H9 (cell line): ENCODE results near the gene AQP3. TPM values are rescaled to one million over a fixed set of nuclear protein-coding genes. Genes with fewer than 3 reads are reported as not detected.

Experiments used
- DNase-seq: peaks from one replicate; pipeline ENCODE4 v3.0.0-alpha.2; 2017
- H2AFZ ChIP-seq: one replicate; pipeline ENCODE4 v1.6.1; 2013; ENCODE audit warnings: mild to moderate bottlenecking, low read length, control low read depth, moderate library complexity
- H2AK5ac ChIP-seq: 2 replicates; pipeline ENCODE4 v1.6.1; 2013; ENCODE audit warnings: low read length, control low read depth, mixed read lengths; ENCODE audit not compliant: insufficient read length
- H2BK120ac ChIP-seq: one replicate; pipeline ENCODE4 v1.6.1; 2013; ENCODE audit warnings: low read depth, mild to moderate bottlenecking, low read length, control low read depth, inconsistent platforms; ENCODE audit not compliant: poor library complexity, severe bottlenecking
- H2BK12ac ChIP-seq: 2 replicates; pipeline ENCODE4 v1.6.1; 2013; ENCODE audit warnings: low read length, control low read depth, mixed read lengths, low read depth; ENCODE audit not compliant: insufficient read length
- H2BK15ac ChIP-seq: 2 replicates; pipeline ENCODE4 v1.6.1; 2013; ENCODE audit warnings: low read depth, low read length, control low read depth
- H2BK20ac ChIP-seq: one replicate; pipeline ENCODE4 v1.6.1; 2013; ENCODE audit warnings: low read depth, mild to moderate bottlenecking, low read length, control low read depth, inconsistent platforms; ENCODE audit not compliant: poor library complexity, severe bottlenecking
- H2BK5ac ChIP-seq: 2 replicates; pipeline ENCODE4 v1.6.1; 2013; ENCODE audit warnings: low read length, control low read depth, mixed read lengths; ENCODE audit not compliant: insufficient read length
- H3K14ac ChIP-seq: 2 replicates; pipeline ENCODE4 v1.6.1; 2013; ENCODE audit warnings: low read length, control low read depth; ENCODE audit not compliant: insufficient read depth
- H3K18ac ChIP-seq: 2 replicates; pipeline ENCODE4 v1.6.1; 2013; ENCODE audit warnings: low read depth, mild to moderate bottlenecking, mixed read lengths, low read length, control low read depth; ENCODE audit not compliant: insufficient read length
- H3K23ac ChIP-seq: 2 replicates; pipeline ENCODE4 v1.6.1; 2013; ENCODE audit warnings: low read length, control low read depth, mixed read lengths, low read depth; ENCODE audit not compliant: insufficient read length
- H3K23me2 ChIP-seq: 2 replicates; pipeline ENCODE4 v1.6.1; 2013; ENCODE audit warnings: low read depth, mild to moderate bottlenecking, mixed read lengths, low read length, control low read depth; ENCODE audit not compliant: insufficient read length, poor library complexity, severe bottlenecking
- H3K27ac ChIP-seq: 2 replicates; pipeline ENCODE4 v1.5.1; 2013; ENCODE audit warnings: low read length, control low read depth, mixed read lengths, low read depth; ENCODE audit not compliant: insufficient read length
- H3K27me3 ChIP-seq: 2 replicates; pipeline ENCODE4 v1.6.1; 2013; ENCODE audit warnings: low read length, control low read depth, inconsistent platforms; ENCODE audit not compliant: insufficient read depth
- H3K4ac ChIP-seq: 2 replicates; pipeline ENCODE4 v1.6.1; 2013; ENCODE audit warnings: low read depth, mild to moderate bottlenecking, control low read depth, inconsistent platforms, low read length, moderate library complexity
- H3K4me1 ChIP-seq: 2 replicates; pipeline ENCODE4 v1.6.1; 2013; ENCODE audit warnings: low read length, control low read depth, inconsistent platforms; ENCODE audit not compliant: insufficient read depth
- H3K4me2 ChIP-seq: 2 replicates; pipeline ENCODE4 v1.6.1; 2013; ENCODE audit warnings: low read length, control low read depth, mixed read lengths; ENCODE audit not compliant: insufficient read length, insufficient read depth
- H3K56ac ChIP-seq: 2 replicates; pipeline ENCODE4 v1.6.1; 2013; ENCODE audit warnings: low read depth, mild to moderate bottlenecking, mixed read lengths, low read length, control low read depth; ENCODE audit not compliant: insufficient read length
- H3K79me1 ChIP-seq: 2 replicates; pipeline ENCODE4 v1.6.1; 2013; ENCODE audit warnings: low read depth, mild to moderate bottlenecking, moderate library complexity, low read length, control low read depth, inconsistent platforms; ENCODE audit not compliant: insufficient read depth, poor library complexity, severe bottlenecking
- H3K79me2 ChIP-seq: 2 replicates; pipeline ENCODE4 v1.6.1; 2013; ENCODE audit warnings: low read length, control low read depth, inconsistent platforms; ENCODE audit not compliant: insufficient read depth
- H3K9ac ChIP-seq: 2 replicates; pipeline ENCODE4 v1.6.1; 2013; ENCODE audit warnings: low read length, control low read depth, mixed read lengths; ENCODE audit not compliant: insufficient read length; ENCODE audit errors: extremely low read depth
- H3K9me3 ChIP-seq: one replicate; pipeline ENCODE4 v1.6.1; 2013; ENCODE audit warnings: low read depth, low read length, inconsistent platforms; ENCODE audit not compliant: control insufficient read depth
- H3T11ph ChIP-seq: one replicate; pipeline ENCODE4 v1.6.1; 2013; ENCODE audit warnings: mild to moderate bottlenecking, low read length, control low read depth, inconsistent platforms
- H4K20me1 ChIP-seq: one replicate; pipeline ENCODE4 v1.6.1; 2013; ENCODE audit not compliant: control insufficient read depth, insufficient read length, insufficient read depth
- H4K5ac ChIP-seq: 2 replicates; pipeline ENCODE4 v1.6.1; 2013; ENCODE audit warnings: low read depth, mild to moderate bottlenecking, mixed read lengths, low read length, control low read depth; ENCODE audit not compliant: insufficient read length
- H4K8ac ChIP-seq: replicated peaks from 2 replicates; pipeline ENCODE4 v1.6.1; 2013; ENCODE audit warnings: low read length, control low read depth, mixed read lengths, low read depth; ENCODE audit not compliant: insufficient read length
- H4K91ac ChIP-seq: 2 replicates; pipeline ENCODE4 v1.6.1; 2013; ENCODE audit warnings: low read depth, mild to moderate bottlenecking, moderate library complexity, mixed read lengths, low read length, control low read depth; ENCODE audit not compliant: insufficient read length
- H3K27ac Mint-ChIP-seq, 3 experiments: 2 replicates in 2 of 3; 3 replicates in 1 of 3; pipeline ENCODE4 v1.8.0; 2020 to 2021; ENCODE audit warnings: mixed read lengths in 3 of 3, mild to moderate bottlenecking in 1 of 3, moderate library complexity in 1 of 3
- H3K27me3 Mint-ChIP-seq: 2 replicates; pipeline ENCODE4 v1.8.0; 2021; ENCODE audit warnings: low read depth, mild to moderate bottlenecking, moderate library complexity, mixed read lengths
- H3K36me3 Mint-ChIP-seq, 3 experiments: 2 replicates in 2 of 3; 3 replicates in 1 of 3; pipeline ENCODE4 v1.8.0; 2020 to 2021; ENCODE audit warnings: low read depth in 3 of 3, mixed read lengths in 3 of 3; ENCODE audit not compliant: insufficient read depth in 1 of 3
- H3K4me1 Mint-ChIP-seq, 2 experiments: 2 replicates each; pipeline ENCODE4 v1.8.0; 2020; ENCODE audit warnings: mixed read lengths in 2 of 2
- H3K4me3 Mint-ChIP-seq, 2 experiments: 2 replicates in 1 of 2; 3 replicates in 1 of 2; pipeline ENCODE4 v1.8.0; 2020 to 2021; ENCODE audit warnings: mild to moderate bottlenecking in 2 of 2, mixed read lengths in 2 of 2, moderate library complexity in 1 of 2
- H3K9me3 Mint-ChIP-seq, 2 experiments: 2 replicates in 1 of 2; 3 replicates in 1 of 2; pipeline ENCODE4 v1.8.0; 2020; ENCODE audit warnings: mild to moderate bottlenecking in 2 of 2, mixed read lengths in 2 of 2, moderate library complexity in 1 of 2
- WGBS: extraction: QIAGEN DNeasy Blood & Tissue Kit; methylation state at CpG from one replicate; pipeline ENCODE4 v1.1.7; 2013; ENCODE audit warnings: missing lambda C conversion rate, low lambda C conversion rate, mixed read lengths; ENCODE audit not compliant: insufficient read length; ENCODE audit errors: extremely low coverage; 5-methylcytosine and 5-hydroxymethylcytosine counted together
- total RNA-seq: library from RNA; stranded (reverse); gene quantifications from 2 replicates; pipeline ENCODE4 v1.2.1, GENCODE V29; 2021
- TF ChIP-seq, protein P1 (sequence below): fragments of 200-600 bp; sonication (generic); conservative IDR thresholded peaks from 3 replicates; pipeline ENCODE4 v1.8.0; 2021; ENCODE audit warnings: antibody characterized with exemption, mild to moderate bottlenecking

AQP3 gene
- total RNA-seq, 1 experiment from 2014 or later, result 1.6 TPM

DNA sequence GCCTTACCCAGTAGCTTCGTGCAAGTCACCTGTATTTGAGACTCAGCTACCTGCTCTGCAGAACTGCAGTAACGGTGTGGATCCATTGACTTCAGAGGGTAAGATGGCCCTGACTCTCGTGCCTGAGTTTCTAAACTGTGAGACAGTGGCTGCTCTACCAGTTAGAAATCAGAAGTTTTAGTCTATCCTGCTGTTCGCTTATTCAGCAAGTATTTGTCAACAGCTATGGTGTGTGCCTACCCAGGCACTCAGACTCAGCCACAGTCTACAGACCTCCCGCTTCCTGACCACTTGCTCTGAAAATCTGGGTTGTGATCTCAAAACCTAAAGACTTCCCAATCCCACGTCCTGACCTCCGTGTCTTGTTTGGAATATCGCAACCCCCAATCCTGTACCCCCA is 13.5 kb downstream of the AQP3 start:
- H4K91ac ChIP-seq, result no peak overlapping the region
- TF ChIP-seq, protein P1, sequence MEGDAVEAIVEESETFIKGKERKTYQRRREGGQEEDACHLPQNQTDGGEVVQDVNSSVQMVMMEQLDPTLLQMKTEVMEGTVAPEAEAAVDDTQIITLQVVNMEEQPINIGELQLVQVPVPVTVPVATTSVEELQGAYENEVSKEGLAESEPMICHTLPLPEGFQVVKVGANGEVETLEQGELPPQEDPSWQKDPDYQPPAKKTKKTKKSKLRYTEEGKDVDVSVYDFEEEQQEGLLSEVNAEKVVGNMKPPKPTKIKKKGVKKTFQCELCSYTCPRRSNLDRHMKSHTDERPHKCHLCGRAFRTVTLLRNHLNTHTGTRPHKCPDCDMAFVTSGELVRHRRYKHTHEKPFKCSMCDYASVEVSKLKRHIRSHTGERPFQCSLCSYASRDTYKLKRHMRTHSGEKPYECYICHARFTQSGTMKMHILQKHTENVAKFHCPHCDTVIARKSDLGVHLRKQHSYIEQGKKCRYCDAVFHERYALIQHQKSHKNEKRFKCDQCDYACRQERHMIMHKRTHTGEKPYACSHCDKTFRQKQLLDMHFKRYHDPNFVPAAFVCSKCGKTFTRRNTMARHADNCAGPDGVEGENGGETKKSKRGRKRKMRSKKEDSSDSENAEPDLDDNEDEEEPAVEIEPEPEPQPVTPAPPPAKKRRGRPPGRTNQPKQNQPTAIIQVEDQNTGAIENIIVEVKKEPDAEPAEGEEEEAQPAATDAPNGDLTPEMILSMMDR, result no peak
- no peak overlapping the region for H2BK5ac ChIP-seq
- H3K27me3 ChIP-seq, result no peaks in the 10 kb centered on the region
- H4K5ac ChIP-seq, result no peak overlapping the region
- H3K36me3 Mint-ChIP-seq, result no peaks in the 10 kb centered on the region
- WGBS, result no CpG with 5 or more reads among the region's 8 CpGs
- no peak overlapping the region for H3K9ac ChIP-seq
- no peak overlapping the region for H3K14ac ChIP-seq
- no peak overlapping the region for H3K23ac ChIP-seq
- no peak overlapping the region for H3K4ac ChIP-seq
- no peak overlapping the region for H3K27ac ChIP-seq
- no peak overlapping the region for H3K4me3 Mint-ChIP-seq
- peaks cover 11 to 13% of the 10 kb centered on the region in 2 experiments for H3K4me1 Mint-ChIP-seq
- H3K18ac ChIP-seq, result no peak overlapping the region
- H3K27ac Mint-ChIP-seq, result no peak overlapping the region
- no peaks in the 10 kb centered on the region for H3K79me2 ChIP-seq
- H3K4me2 ChIP-seq, result no peak overlapping the region
- H4K20me1 ChIP-seq, result no peaks in the 10 kb centered on the region
- H2AK5ac ChIP-seq, result no peak overlapping the region
- no peak overlapping the region for H2BK12ac ChIP-seq
- no peak overlapping the region for H3T11ph ChIP-seq
- H3K23me2 ChIP-seq, result no peaks in the 10 kb centered on the region
- H2BK120ac ChIP-seq, result no peak overlapping the region
- H3K27me3 Mint-ChIP-seq, result no peaks in the 10 kb centered on the region; the same call in 1 of the 2 replicates
- H3K9me3 Mint-ChIP-seq, result no peaks in the 10 kb centered on the region
- no peak overlapping the region for H2BK20ac ChIP-seq
- no peak overlapping the region for H4K8ac ChIP-seq
- no peak overlapping the region for H2AFZ ChIP-seq
- H3K4me1 ChIP-seq, result no peaks in the 10 kb centered on the region
- DNase-seq, result no peak
- H3K56ac ChIP-seq, result no peak overlapping the region
- no peaks in the 10 kb centered on the region for H3K9me3 ChIP-seq
- H2BK15ac ChIP-seq, result no peak overlapping the region
- H3K79me1 ChIP-seq, result no peaks in the 10 kb centered on the region
